ENCODE results near the gene BRSK2.
"Not testable (repeated sequence)": the region's sequence is repeated elsewhere in the genome, so short reads cannot be mapped to it uniquely, and the experiment has no call there.

BRSK2 gene

DNA sequence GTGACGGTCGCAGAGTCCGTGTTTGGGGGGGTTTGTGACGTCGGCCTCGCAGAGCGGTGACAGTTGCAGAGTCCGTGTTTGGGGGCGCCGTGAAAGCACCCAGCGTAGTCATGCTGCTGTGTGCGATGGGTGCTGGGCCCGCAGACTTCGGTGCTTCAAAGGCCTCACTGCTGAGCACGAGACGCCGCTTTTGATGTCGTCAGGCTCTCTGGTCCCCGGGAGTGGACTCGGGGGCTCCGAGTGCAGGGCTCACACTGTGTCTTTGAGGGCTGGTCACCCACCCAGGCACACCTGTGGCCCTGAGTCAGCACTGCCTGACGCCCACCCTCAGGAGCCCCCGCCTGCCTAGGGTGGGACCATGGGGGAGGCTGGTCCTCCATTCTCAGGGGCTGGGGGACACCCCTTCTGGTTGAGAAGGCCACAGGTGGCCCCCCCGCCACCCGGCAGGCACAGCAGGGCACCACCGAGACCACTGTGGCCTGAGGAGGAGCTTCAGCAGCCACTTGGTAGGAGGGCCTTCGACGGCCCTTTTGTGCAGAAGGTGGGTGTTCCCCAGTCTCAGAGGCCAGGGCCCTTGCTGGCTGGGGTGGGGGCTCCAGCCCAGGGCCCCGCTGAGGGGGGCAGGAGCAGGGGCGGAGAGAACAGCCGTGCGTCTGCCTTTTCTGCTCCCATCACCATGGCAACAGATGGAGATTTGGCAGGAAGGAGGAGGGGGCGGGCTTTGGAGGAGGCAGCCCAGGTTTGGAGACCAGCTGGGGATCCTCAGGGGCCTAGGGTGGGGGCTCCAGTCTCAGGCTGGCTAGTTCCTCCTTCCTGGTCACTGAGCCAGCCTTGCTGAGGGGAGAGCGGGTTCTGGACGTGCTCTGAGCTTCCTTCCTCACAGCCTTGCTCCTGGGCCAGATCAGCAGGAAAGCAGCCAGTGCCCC, 20.9 kb downstream of the BRSK2 start:
- no peak for DNase-seq

DNA sequence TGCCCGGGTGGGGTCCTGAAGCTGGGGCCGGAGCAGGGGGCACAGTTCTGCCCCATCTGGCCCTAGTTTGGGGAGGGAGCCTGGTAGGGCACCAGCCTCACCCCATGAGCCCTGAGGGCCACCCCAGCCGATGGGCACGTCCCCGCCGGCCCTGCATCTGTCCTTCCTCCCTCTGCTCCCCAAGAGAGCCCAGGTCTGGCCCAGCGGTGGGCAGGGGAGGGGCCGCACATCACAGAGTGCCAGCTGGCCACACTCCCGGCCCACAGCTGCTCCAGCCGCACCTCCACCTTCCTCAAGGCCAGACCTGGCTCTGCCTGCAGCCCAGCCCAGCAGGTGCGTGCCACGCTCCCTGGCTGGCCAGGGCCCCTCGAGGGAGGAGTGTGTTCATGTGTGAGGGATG, 21.6 kb downstream of the BRSK2 start:
- DNase-seq = no peak

DNA sequence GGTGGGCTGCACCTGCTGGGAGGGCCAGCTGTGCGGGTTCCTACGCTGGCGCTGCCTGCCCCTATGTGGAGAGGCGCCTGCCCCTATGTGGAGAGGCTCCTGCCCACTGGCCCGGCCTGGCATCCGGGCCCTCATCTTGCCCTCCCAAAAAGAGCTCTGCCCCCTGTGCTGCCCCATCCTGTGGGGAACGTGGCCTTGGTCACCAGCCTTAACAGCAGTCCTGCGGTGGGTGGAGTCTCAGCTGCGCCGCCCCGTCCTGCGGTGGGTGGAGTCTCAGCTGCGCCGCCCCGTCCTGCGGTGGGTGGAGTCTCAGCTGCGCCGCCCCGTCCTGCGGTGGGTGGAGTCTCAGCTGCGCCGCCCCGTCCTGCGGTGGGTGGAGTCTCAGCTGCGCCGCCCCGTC, 22.0 kb downstream of the BRSK2 start:
- not testable (repeated sequence) for DNase-seq

DNA sequence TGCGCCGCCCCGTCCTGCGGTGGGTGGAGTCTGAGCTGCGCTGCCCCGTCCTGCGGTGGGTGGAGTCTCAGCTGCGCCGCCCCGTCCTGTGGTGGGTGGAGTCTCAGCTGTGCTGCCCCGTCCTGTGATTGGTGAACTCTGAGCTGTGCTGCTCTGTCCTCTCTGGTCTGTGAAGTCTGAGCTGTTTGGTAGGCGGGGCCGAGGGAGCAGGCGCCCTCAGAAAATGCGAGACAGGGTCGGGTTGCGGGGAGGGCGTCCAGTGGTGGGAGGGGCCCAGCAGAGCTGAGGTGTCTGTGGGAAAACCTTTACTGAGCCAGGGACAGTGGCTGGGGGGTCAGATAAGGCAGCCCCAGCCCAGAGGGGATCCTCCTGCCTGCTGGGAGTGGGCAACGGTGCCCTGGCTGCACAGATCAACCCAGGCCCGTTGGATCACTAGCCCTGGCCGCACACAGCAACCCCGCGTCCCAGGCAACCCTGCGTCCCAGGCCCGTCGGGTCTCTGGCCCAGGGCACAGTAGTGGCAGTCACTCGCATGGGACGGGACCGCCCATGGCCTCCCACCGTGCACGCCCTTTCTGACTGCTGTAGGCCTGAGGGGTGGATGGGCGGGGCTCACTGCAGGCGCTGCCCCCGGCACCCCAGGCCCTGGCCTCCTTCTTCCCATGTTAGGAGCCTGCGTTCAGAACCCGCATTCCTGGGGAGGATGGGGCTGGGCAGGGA, 22.8 kb downstream of the BRSK2 start:
- DNase-seq = no peak

DNA sequence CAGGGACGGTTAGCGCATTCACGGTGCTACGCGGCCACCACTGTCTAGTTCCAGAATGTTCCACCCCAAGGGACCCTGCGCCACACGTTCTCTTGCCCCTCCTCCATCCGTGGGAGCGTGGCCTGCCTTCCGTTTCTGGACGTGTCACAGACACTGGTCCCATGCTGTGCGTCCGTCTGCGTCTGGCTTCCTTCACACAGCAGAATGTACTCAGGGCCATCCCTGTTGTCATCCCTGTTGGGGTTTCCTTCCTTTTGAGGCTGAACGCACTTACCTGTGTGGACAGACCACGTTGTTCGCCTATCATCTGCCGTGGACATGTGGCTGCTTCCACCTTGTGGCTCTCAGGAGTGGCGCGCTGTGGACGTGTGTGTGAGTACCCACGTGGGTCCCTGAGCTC, 24.9 kb downstream of the BRSK2 start:
- no peak for DNase-seq

DNA sequence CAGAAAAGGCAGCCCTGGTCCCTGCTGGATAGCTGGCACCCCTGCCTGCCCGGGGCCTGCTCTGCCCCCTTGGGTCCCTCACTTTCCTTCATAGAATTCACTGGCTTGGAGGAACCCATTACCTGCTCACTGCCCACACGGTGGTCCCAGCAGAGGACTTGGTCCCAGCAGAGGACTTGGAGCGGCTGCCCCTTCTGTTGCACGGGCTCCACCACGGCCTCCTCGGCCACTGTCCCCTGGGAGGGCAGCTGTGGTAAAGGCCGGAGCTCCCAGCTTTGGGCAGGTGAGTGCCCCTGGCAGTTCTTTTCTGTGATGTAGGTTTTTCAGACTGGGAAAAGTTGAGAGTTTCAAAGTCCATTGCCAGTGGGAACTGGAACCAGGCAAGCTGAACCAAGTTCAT, 25.9 kb downstream of the BRSK2 start:
- DNase-seq = no peak

DNA sequence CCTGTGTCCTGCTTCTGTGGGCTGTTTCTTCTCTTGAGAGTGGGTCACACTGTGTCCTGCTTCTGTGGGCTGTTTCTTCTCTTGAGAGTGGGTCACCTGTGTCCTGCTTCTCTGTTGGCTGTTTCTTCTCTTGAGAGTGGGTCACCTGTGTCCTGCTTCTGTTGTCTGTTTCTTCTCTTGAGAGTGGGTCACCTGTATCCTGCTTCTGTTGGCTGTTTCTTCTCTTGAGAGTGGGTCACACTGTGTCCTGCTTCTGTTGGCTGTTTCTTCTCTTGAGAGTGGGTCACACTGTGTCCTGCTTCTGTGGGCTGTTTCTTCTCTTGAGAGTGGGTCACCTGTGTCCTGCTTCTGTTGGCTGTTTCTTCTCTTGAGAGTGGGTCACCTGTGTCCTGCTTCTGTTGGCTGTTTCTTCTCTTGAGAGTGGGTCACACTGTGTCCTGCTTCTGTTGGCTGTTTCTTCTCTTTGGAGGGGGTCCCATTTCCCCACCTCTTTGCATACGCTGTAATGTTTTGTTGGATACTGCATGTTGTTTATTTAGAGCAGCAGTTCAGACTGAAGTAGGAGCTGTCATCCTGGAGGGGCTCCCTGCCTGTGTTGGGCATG, 28.6 kb downstream of the BRSK2 start:
- DNase-seq = not testable (repeated sequence)

DNA sequence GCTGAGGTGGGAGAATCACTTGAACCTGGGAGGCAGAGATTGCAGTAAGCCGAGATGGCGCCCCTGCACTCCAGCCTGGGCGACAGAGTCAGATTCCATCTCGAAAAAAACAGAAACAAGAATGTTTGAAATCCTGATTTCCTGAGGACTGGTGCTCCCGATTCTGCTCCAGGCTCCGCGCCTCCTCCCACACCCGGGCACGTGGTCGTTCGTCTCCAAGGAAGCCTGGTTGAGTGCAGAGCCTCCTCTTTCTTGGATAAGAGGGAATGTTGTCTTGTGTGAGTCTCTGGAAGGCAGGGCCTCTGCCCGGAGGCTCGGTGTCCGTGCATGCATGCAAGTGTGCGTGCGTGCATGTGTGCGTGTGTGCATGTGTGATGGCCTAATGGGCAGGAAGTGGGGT, 30.1 kb downstream of the BRSK2 start:
- no peak for DNase-seq

DNA sequence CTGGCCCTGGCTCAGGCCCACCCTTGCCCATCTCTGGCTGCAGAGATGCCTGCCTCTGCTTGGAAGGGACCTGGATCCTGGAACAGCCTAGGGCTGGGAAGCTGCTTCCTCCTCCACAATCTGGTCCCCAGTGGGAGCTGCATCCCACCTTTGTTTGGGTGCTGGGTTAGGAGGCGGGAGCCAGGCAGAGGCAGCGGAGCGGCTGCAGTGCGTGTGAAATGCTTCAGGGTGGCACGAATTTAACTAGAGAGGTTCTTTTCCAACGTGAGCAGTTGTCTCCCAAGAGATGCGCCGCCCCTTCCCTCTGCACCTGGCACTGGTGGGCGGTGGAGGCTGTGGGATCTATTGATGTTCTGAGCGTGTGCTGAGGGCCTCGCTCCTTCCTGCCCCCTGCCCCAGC, 31.6 kb downstream of the BRSK2 start:
- no peak for DNase-seq

DNA sequence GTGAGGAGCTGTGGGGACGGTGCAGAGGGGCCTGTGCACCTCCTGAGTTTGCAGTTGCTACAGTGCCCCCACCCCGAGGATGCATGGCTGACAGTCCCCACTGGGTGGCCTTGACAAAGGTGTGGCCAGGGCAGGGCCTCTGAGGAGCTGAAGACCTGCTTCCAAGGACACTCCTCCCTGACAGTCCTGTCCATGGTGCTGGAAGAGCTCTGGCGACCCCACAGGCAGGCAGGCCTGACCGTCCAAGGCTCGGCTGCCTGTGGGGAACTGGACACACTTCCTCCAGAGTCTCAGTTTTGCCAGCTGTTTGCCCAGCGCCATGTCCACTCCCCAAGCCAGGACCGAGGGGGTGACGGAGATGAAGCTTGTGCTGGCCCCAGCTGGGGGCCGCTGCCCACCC, 32.7 kb downstream of the BRSK2 start:
- DNase-seq = no peak

DNA sequence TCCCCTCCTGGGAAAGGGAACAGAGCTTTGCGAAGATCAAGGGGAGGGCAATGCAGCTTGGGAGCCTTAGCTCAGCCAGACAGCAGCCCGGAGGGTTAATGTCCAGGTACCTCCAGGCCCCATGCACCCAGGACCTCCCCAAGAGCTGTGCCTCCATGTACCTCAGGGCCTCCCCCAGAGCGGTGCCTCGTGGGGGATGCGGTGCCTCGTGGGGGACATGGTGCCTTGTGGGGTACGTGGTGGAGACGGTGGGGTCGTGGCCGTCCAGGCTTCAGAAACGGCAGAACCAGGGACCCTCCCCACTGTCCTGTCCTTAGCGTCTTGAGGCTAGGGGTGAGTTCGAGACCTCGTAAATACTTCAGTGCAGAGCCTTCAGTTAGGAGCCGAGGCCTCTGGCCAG, 33.2 kb downstream of the BRSK2 start:
- no peak for DNase-seq

DNA sequence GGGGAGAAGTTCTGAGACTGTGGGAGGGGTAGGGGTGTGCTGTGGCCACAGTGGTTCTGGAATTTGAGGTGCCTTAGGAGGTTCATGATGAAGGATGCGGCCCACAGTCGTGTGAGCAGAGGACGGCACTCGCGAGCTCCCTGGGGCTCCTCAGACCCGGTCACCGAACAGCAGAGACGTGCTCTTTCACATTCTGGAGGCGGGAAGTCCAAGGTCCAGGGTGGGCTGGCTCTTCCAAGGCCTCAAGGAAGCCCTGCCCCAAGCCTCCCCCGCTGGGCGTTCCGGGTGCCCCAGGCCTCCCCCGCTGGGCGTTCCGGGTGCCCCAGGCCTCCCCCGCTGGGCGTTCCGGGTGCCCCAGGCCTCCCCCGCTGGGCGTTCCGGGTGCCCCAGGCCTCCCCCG, 33.7 kb downstream of the BRSK2 start:
- DNase-seq = not testable (repeated sequence)

DNA sequence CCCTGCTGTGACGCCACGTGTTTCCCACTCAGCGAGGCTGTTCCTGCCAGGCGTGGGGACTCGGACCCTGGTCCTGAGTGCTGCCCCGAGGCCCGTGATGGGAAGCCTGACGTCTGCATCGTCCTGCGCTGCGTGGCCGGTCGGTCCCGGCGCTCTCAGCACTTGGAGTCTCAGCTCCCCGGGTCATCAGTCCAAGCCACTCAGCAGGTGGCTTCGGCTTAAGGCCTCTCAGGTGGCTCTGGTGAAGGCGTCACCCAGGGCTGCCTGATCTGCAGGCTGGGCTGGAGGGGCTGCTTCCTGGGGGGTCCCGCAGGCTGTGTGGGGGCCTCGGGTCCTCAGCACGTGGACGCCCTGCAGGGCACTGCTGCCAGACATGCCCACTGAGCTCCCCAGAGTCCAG, 35.3 kb downstream of the BRSK2 start:
- no peak for DNase-seq

DNA sequence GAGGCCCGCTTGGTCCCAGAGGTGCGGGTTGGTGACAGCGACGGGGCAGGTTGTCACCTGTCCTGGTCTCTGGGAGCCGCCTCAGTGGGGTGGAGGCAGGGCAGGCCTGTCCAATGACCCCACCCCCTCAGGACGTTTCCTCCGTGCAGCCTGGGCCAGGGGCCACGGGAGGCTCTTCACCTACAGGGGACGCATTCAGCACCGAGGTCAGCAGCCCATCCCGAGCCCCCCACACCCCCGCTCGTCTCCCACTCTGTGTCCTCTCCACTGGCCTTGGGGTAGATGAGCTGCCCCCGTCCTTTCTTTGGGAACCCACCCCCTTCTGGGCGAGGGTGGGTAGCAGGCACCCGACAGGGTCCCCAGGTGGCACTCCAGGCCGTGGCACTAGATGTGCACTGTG, 35.7 kb downstream of the BRSK2 start:
- DNase-seq = no peak

DNA sequence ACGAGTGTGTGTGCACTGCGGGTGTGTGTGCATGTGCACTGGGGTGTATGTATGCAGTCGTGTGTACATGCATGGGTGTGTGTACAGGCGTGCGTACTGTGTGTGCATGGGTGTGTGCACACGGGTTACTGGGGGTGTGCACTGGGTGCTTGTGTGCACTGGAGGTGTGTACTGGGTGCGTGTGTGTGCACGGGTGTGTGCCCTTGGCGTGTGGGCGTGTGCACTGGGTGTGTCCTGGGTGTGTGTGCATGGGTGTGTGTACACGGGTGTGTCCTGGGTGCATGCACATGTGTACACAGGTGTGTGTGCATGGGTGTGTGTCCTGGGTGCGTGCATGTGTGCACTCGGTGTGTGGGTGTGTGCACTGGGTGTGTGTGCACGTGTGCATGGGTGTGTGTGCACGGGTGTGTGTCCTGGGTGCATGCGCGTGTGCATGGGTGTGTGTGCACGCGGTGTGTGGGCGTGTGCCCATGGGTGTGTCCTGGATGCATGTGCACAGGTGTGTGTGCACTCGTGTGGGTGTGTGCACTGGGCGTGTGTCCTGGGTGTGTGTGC, 39.1 kb downstream of the BRSK2 start:
- DNase-seq = no peak

DNA sequence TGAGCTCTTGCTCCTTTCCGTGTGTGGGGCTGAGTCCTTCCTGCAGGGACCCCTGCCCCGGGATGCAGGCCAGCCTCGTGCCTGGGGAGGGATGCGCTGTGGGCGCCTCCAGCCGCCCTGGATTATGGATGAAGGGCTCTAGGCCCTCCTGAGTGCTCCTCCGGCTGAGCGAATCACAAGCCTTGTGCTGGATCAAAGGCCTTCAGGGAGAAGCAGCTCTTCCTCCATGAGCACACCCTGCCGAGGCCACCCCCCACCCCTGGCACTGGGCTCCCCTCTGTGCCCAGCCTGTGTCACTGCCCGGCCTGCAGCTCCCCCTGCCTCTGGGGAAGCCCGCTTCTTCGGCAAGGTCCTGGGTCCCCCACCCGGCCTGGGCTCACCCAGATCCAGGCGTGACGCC, 43.8 kb downstream of the BRSK2 start:
- DNase-seq = no peak

DNA sequence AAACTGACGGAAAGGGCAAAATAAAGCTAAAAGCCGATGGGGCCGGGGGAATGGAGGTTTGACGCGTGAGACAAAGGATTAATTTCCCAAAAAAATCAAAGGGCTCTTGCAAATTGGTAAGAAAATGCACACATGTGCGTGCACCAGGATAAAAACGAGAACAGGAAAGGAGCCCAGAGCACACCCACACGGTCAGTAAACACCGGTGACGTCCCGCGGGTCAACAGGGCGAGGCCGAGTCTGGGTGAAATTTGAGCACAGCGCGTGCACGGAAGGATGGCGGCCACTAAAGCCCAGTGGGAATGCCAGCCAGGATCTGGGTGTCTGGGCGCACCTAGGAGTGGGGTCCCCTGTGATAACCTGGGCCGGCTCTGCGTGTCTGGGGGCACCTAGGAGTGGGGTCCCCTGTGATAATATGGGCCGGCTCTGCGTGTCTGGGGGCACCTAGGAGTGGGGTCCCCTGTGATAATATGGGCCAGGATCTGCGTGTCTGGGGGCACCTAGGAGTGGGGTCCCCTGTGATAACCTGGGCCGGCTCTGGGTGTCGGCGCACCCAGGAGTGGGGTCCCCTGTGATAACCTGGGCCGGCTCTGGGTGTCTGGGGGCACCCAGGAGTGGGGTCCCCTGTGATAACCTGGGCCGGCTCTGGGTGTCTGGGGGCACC, 44.4 kb downstream of the BRSK2 start:
- no peak for DNase-seq

DNA sequence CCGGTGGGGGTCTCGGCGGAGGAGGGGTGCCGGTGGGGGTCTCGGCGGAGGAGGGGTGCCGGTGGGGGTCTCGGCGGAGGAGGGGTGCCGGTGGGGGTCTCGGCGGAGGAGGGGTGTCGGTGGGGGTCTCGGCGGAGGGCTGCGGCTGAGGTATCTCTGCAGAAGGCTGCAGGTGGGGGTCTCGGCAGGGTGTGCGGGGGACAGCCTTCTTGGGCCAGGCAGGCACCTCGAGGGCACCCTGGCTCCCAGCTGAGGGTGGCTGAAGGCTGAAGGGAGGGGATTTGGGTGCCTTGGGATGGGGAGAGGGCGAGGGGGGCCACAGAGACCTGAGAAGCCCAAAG, 45.7 kb downstream of the BRSK2 start:
- DNase-seq = not testable (repeated sequence)

DNA sequence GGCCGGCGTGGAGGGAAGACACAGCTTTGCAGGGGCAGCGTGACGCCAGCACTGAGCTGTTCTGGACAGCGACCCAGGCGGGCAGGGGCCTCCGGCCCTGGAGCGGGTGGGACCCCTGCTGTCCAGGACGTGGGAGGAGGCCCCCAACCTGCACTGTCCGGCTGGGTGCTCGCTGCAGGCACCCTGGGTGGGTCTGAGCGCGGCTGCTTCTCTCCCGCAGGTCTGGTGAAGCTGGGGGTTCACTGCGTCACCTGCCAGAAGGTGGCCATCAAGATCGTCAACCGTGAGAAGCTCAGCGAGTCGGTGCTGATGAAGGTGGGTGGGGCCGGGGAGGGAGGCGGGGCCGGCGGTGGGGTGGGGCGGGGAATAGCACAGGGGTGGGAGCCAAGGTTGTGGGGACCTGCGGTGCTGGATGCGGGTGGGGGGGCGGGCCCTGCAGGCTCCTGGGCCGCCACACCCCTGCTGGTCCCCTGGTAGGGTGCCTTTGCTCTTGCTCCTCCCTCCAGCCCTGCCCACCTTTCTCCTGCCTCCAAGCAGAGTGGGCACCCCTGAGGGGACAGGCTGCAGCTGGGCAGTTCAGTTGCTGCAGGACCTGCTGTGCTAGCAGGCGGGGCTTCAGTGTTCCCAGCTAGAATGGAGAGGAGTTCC, 46.2 kb downstream of the BRSK2 start:
- no peak for DNase-seq

DNA sequence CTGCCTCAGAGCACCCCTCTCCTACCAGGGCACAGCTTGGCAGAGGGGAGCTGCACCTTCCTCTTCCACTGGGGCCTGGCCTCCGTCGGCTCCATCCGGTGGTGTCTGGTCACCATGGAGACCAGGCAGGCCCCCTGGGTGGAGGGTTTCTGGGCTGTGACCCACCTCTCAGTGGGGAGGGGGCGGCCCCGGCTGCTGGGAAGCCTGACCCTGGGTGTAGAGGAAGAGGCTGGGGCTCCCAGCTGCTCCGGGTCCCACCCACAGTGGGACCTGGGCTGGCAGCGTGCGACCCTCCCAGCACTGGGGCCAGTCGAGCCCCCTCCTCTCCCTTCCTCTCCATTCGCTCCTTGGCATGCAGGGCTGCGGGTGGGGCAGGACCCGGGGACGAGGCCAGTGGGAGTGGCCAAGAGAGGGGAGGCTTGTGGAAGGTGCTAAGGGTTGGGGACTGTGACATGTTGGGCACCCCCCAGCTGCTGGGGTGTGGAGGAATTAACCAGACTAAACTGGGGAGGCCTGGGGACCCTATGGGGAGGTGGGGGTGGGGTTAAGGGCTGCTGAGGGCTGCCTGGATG, 46.8 kb downstream of the BRSK2 start:
- no peak for DNase-seq

DNA sequence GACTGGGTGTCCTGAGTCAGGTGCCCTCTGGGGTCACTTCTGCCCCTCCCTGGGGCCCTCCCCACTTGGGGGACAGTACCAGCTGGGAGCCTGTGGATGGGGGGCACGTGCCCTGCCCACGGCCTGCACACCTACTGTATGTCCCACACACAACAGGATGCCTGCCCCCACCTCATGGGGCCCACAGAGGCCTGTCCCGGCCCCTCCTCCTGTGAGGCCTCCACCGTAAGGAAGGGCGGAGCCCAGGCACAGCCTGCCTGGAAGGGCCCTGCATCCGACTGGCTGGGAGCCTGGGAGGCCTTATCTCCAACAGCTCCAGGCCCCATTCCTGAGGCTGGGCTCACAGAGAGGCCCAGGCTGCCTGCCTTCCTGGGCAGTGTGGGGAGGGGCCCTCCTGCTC, 47.8 kb downstream of the BRSK2 start:
- no peak for DNase-seq

DNA sequence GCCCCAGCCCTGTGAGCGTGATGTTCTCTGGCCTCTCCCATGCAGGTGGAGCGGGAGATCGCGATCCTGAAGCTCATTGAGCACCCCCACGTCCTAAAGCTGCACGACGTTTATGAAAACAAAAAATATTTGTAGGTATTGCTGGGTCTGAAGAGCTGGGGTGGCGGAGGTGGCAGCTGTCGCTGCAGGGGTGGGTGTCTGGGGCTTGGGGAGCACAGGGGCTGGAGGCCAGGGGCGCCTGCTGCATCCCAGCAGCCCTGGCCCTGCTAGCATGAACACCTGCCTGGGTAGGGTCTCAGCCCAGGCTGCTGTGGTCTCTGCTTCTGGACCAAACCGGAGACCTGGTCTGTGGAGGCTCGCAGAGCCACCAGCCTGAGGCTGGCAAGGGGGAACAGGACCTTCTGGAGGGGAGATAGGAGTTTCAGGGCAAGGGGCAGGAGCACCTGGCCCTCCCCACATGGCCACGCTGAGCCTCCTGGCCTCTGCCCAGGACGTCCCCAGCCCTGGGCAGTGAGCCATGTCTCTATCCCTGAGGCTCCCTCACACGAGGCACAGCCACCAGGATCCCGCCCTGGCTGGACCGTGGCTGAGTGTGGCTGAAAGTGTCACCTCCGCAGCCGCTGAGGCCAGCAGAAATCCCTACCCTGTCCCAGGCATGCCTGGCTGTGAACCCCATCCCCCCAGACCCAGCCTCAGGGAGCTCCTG, 48.7 kb downstream of the BRSK2 start:
- no peak for DNase-seq
